A204.1 (cell line): ENCODE measurements around the gene PYGM.
"Not testable (repeated sequence)": the region's sequence is repeated elsewhere in the genome, so short reads cannot be mapped to it uniquely, and the experiment has no call there.

Experiments
- FAIRE-seq: peaks from 2 replicates; lab custom pipeline; 2012; peaks lifted over from hg19 to GRCh38; lab: Jason Lieb, UNC

Gene PYGM

GRCh38 chr11:64716473-64717267 is 43.1 kb downstream of the PYGM start:
- no peak for FAIRE-seq

GRCh38 chr11:64715756-64716472 is 43.9 kb downstream of the PYGM start:
- no peak for FAIRE-seq

GRCh38 chr11:64715110-64715509 is 44.7 kb downstream of the PYGM start:
- FAIRE-seq = no peak

- no peak for FAIRE-seq
These were observed 45.1 kb downstream of the PYGM start for GRCh38 chr11:64714666-64715065.

- no peak for FAIRE-seq
These were observed 45.9 kb downstream of the PYGM start for GRCh38 chr11:64713781-64714363.

GRCh38 chr11:64713016-64713707 is 46.6 kb downstream of the PYGM start:
- no peak for FAIRE-seq

GRCh38 chr11:64712430-64713015 is 47.3 kb downstream of the PYGM start:
- no peak for FAIRE-seq

- FAIRE-seq = no peak
These were observed 47.8 kb downstream of the PYGM start for GRCh38 chr11:64711956-64712362.

- no peak for FAIRE-seq
These were observed 48.4 kb downstream of the PYGM start for GRCh38 chr11:64711138-64711955.

- no peak for FAIRE-seq
These were observed 49.2 kb downstream of the PYGM start for GRCh38 chr11:64710418-64711137.

- FAIRE-seq = no peak
These were observed 54.3 kb downstream of the PYGM start for GRCh38 chr11:64705501-64705900.

GRCh38 chr11:64703048-64703447 is 56.7 kb downstream of the PYGM start:
- FAIRE-seq = no peak

- not testable (repeated sequence) for FAIRE-seq
These were observed 57.8 kb downstream of the PYGM start for GRCh38 chr11:64701956-64702355.

GRCh38 chr11:64698427-64698826 is 61.3 kb downstream of the PYGM start:
- no peak for FAIRE-seq

GRCh38 chr11:64697663-64698375 is 62.0 kb downstream of the PYGM start:
- no peak for FAIRE-seq
